Liver (tissue), 3 donors: ENCODE measurements around the gene SOX21.

Source experiments
- CTCF ChIP-seq: fragments of 150-350 bp; IDR thresholded peaks from 2 replicates; pipeline ENCODE4 v1.5.1; 2017; ENCODE audit warnings: improper control_type of control experiment, low read depth, low read length; ENCODE audit not compliant: missing input control
- GABPA ChIP-seq, 2 donors: IDR thresholded peaks in 1 of 2; conservative IDR thresholded peaks in 1 of 2; 2 replicates each; pipeline ENCODE4 v1.6.1; 2016; ENCODE audit warnings: antibody characterized with exemption in 2 of 2, mild to moderate bottlenecking in 1 of 2, moderate library complexity in 1 of 2
- JUND ChIP-seq, 2 donors: IDR thresholded peaks; 2 replicates each; pipeline ENCODE4 v1.6.1; 2016; ENCODE audit warnings: antibody characterized with exemption in 2 of 2
- MAX ChIP-seq: IDR thresholded peaks from 2 replicates; pipeline ENCODE4 v1.6.1; 2016; ENCODE audit warnings: antibody characterized with exemption
- RAD21 ChIP-seq, 2 donors: IDR thresholded peaks; 2 replicates each; pipeline ENCODE4 v1.6.1; 2016; ENCODE audit warnings: antibody characterized with exemption in 2 of 2, mild to moderate bottlenecking in 2 of 2
- REST ChIP-seq: IDR thresholded peaks from 2 replicates; pipeline ENCODE4 v1.6.1; 2016; ENCODE audit warnings: antibody characterized with exemption, mild to moderate bottlenecking
- SP1 ChIP-seq: IDR thresholded peaks from 2 replicates; pipeline ENCODE4 v1.6.1; 2018; ENCODE audit warnings: antibody characterized with exemption, mild to moderate bottlenecking
- TAF1 ChIP-seq: conservative IDR thresholded peaks from 2 replicates; pipeline ENCODE4 v1.6.1; 2016; ENCODE audit warnings: antibody characterized with exemption, mild to moderate bottlenecking
- YY1 ChIP-seq: IDR thresholded peaks from 2 replicates; pipeline ENCODE4 v1.6.1; 2016; ENCODE audit warnings: antibody characterized with exemption, mild to moderate bottlenecking
- TF ChIP-seq, protein P1 (sequence below): IDR thresholded peaks from 2 replicates; pipeline ENCODE4 v1.6.1; 2016; ENCODE audit warnings: antibody characterized with exemption
- donor health status: healthy.
- donor health status: healthy.

- TF ChIP-seq, protein P1, sequence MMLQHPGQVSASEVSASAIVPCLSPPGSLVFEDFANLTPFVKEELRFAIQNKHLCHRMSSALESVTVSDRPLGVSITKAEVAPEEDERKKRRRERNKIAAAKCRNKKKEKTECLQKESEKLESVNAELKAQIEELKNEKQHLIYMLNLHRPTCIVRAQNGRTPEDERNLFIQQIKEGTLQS: no peak
- TF ChIP-seq CTCF (no peak), SP1 (no peak), TAF1 (no peak), RAD21 (IDR thresholded peaks at IDR 0.05) (no peak), REST (no peak), YY1 (no peak), JUND (IDR thresholded peaks at IDR 0.05) (no peak), GABPA (IDR thresholded peaks at IDR 0.05 in 1 of 2, conservative IDR thresholded peaks at IDR 0.05 in 1 of 2) (no peak), MAX (no peak)
Measured at GRCh38 chr13:94759120-94759728, 46.9 kb upstream of the SOX21 start.
